Gastrocnemius medialis (tissue), 4 donors: ENCODE measurements around the gene MED12. TPM values are rescaled to one million over a fixed set of nuclear protein-coding genes. Genes with fewer than 3 reads are reported as not detected.

Source experiments
- ATAC-seq, 2 donors: fragments of 150-250 bp; one replicate each; pipeline ENCODE4 v1.9.1; 2016
- DNase-seq, 2 donors: peaks; one replicate each; pipeline ENCODE4 v3.0.0-alpha.2; 2019
- H3K27ac ChIP-seq, 4 donors: fragments of 200-600 bp; sonication (generic); 1 replicate in 1 of 4; 2 replicates in 3 of 4; pipeline ENCODE4 v1.5.1; 2016 to 2018; ENCODE audit warnings: mild to moderate bottlenecking in 2 of 4, moderate library complexity in 1 of 4
- H3K27me3 ChIP-seq, 3 donors: fragments of 200-600 bp; sonication (generic) in 2 of 3; 1 replicate in 1 of 3; 2 replicates in 2 of 3; pipeline versions ENCODE4 v1.5.1 to v1.6.0; 2016 to 2019; ENCODE audit warnings: mild to moderate bottlenecking in 1 of 3, moderate library complexity in 1 of 3
- H3K36me3 ChIP-seq, 2 donors: fragments of 200-600 bp; sonication (generic) in 1 of 2; one replicate each; pipeline ENCODE4 v1.5.1; 2017 to 2018
- H3K4me1 ChIP-seq, 2 donors: fragments of 200-600 bp; sonication (generic) in 1 of 2; one replicate each; pipeline ENCODE4 v1.5.1; 2016 to 2017; ENCODE audit warnings: mild to moderate bottlenecking in 2 of 2
- H3K4me3 ChIP-seq, 4 donors: fragments of 200-600 bp; sonication (generic) in 3 of 4; 1 replicate in 1 of 4; 2 replicates in 3 of 4; pipeline ENCODE4 v1.5.1; 2016 to 2019; ENCODE audit warnings: mild to moderate bottlenecking in 2 of 4
- H3K9me3 ChIP-seq, 3 donors: fragments of 200-600 bp; sonication (generic) in 2 of 3; 1 replicate in 1 of 3; 2 replicates in 2 of 3; pipeline ENCODE4 v1.5.1; 2016 to 2019
- CTCF ChIP-seq, 5 experiments: fragments of 450-650 bp in 3 of 5; fragments of 200-600 bp in 2 of 5; sonication (generic) in 2 of 5; IDR thresholded peaks in 4 of 5; conservative IDR thresholded peaks in 1 of 5; 1 replicate in 4 of 5; 2 replicates in 1 of 5; pipeline ENCODE4 v1.5.1; 2016 to 2019; ENCODE audit warnings: antibody characterized with exemption in 5 of 5, mild to moderate bottlenecking in 3 of 5, moderate library complexity in 3 of 5
- POLR2A ChIP-seq, 2 donors: fragments of 450-650 bp; IDR thresholded peaks; one replicate each; pipeline ENCODE4 v1.6.1; 2017; ENCODE audit warnings: antibody characterized with exemption in 2 of 2, mild to moderate bottlenecking in 2 of 2, moderate library complexity in 2 of 2
- in situ Hi-C, 4 donors: fragments of 200-750 bp; cut with MboI; loops; one replicate each; pipeline versions ENCODE4 v1.15.0 to v1.8.0; 2017; ENCODE audit warnings: low sequenced_read_pairs in 4 of 4
- intact Hi-C: fragments of 100-400 bp; cut with DNase I; formaldehyde crosslinking; loops from one replicate; pipeline ENCODE4 v1.15.1; 2023; ENCODE audit warnings: low total_unique reads
- total RNA-seq, 4 donors: library from RNA; depleted of rRNA; stranded (reverse); fragments of >200 nt; gene quantifications; one replicate each; pipeline versions ENCODE4 v1.1.0 to v1.2.3, GENCODE V29; 2016

MED12 gene
- total RNA-seq, 4 donors from 2014 or later: 11.8 to 25.5 (median 17.4) TPM

- Histone ChIP-seq H3K4me3 (peak overlapping the region; percentile 62 to 71 (median 66)), H3K27me3 (no peaks in the 10 kb centered on the region), H3K4me1 (peaks cover 9% of the 10 kb centered on the region in 2 donors), H3K9me3 (no peaks in the 10 kb centered on the region), H3K27ac (peak overlapping the region; percentile 74 to 87 (median 84)), H3K36me3 (no peaks in the 10 kb centered on the region)
- intact Hi-C loops (loop anchor here (1.0 to 2.0 kb wide), 3 partner anchors 22 to 83 kb away; partner anchors contain the start of genes MED12 and SNX12), in situ Hi-C loops (no loop called here)
- peak; percentile 84 to 85 for ATAC-seq
- TF ChIP-seq POLR2A (IDR thresholded peaks at IDR 0.05) (peak in 1 of 2 donors; percentile 40), CTCF (IDR thresholded peaks at IDR 0.05 in 4 of 5, conservative IDR thresholded peaks at IDR 0.05 in 1 of 5) (no peak)
- DNase-seq: peak in 1 of 2 donors; percentile 50
These were observed 22.2 kb upstream of the MED12 start for GRCh38 chrX:71095981-71096759.

- in situ Hi-C loops (no loop called here), intact Hi-C loops (loop anchor here (1.0 kb wide), 1 partner anchor 22 kb away; the partner anchor contains the start of gene MED12)
- H3K4me1 ChIP-seq: peaks cover 9% of the 10 kb centered on the region in 2 donors
- H3K4me3 ChIP-seq: peak overlapping the region; percentile 62 to 71 (median 66)
- H3K27me3 ChIP-seq: no peaks in the 10 kb centered on the region
- no peaks in the 10 kb centered on the region for H3K9me3 ChIP-seq
- DNase-seq: no peak
- peak overlapping the region; percentile 74 to 87 (median 84) for H3K27ac ChIP-seq
- TF ChIP-seq POLR2A (IDR thresholded peaks at IDR 0.05) (no peak), CTCF (IDR thresholded peaks at IDR 0.05 in 4 of 5, conservative IDR thresholded peaks at IDR 0.05 in 1 of 5) (no peak)
- ATAC-seq: no peak
- H3K36me3 ChIP-seq: no peaks in the 10 kb centered on the region
These were observed 21.7 kb upstream of the MED12 start for GRCh38 chrX:71096760-71097032.

- no peak for ATAC-seq
- Histone ChIP-seq H3K36me3 (no peaks in the 10 kb centered on the region), H3K27me3 (no peaks in the 10 kb centered on the region), H3K4me1 (peaks cover 9% of the 10 kb centered on the region in 2 donors), H3K4me3 (no peak overlapping the region), H3K9me3 (no peaks in the 10 kb centered on the region), H3K27ac (no peak overlapping the region)
- TF ChIP-seq POLR2A (IDR thresholded peaks at IDR 0.05) (no peak), CTCF (IDR thresholded peaks at IDR 0.05 in 4 of 5, conservative IDR thresholded peaks at IDR 0.05 in 1 of 5) (peak in 4 of 5 experiments; percentile 27 to 46 (median 36))
- DNase-seq: no peak
- intact Hi-C loops: no loop called here
- in situ Hi-C loops: no loop called here
These were observed 20.1 kb upstream of the MED12 start for GRCh38 chrX:71098302-71098701.

- H3K36me3 ChIP-seq: no peaks in the 10 kb centered on the region
- in situ Hi-C loops: no loop called here
- no peak overlapping the region for H3K4me3 ChIP-seq
- intact Hi-C loops: no loop called here
- no peak overlapping the region for H3K27ac ChIP-seq
- H3K27me3 ChIP-seq: no peaks in the 10 kb centered on the region
- ATAC-seq (no peak), DNase-seq (no peak)
- H3K4me1 ChIP-seq: peaks cover 9% of the 10 kb centered on the region in 2 donors
- TF ChIP-seq POLR2A (IDR thresholded peaks at IDR 0.05): no peak
- TF ChIP-seq CTCF (IDR thresholded peaks at IDR 0.05 in 4 of 5, conservative IDR thresholded peaks at IDR 0.05 in 1 of 5): no peak
- no peaks in the 10 kb centered on the region for H3K9me3 ChIP-seq
These were observed 19.4 kb upstream of the MED12 start for GRCh38 chrX:71098951-71099506.
